Stimulated activated CD4-positive, alpha-beta T cell treated with anti-CD3 and anti-CD28 coated beads, Interleukin-12 subunit alpha, Interleukin-12 subunit beta, amount 100 ng/mL, for 24 hours (primary cell): ENCODE results near the gene MCRS1.

Experiments
- DNase-seq, 2 experiments: peaks; one replicate each; pipeline ENCODE4 v3.0.0-alpha.2; 2020; ENCODE audit warnings: low read depth in 2 of 2

Gene MCRS1

GRCh38 chr12:49555631-49556390 is 12.1 kb downstream of the MCRS1 start:
- DNase-seq: no peak

- DNase-seq: no peak
These were observed 13.7 kb downstream of the MCRS1 start for GRCh38 chr12:49554266-49554665.

DNA sequence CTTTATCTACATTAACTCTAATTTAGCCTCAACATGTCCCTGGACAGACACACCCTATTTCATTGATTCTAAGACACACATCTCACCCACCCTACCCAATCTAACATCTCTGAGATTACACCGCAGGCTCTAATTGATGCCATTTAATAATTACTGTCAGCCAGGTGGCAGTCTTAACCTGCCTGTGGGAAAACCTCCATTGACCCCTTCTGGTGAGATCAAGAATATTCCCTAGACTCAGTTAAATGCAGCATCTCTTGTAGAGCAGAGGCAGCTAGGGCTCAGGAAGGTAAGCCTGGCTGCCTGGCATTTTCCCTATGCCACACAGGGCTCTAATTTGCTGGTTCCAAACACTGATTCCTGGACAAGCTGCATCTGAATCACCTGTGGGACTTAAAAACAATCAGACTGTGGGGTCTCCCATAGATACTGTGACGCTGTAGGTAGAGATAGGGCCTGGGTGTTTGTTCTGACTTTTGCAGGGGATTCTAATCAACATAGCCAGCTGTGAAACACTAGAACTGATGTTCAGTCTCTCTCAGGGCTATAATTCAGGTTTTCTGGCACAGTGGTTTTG is 14.3 kb downstream of the MCRS1 start:
- DNase-seq: no peak

- DNase-seq: no peak
These were observed 15.0 kb downstream of the MCRS1 start for GRCh38 chr12:49552899-49553298.

GRCh38 chr12:49552425-49552824 is 15.5 kb downstream of the MCRS1 start:
- DNase-seq: no peak

DNA sequence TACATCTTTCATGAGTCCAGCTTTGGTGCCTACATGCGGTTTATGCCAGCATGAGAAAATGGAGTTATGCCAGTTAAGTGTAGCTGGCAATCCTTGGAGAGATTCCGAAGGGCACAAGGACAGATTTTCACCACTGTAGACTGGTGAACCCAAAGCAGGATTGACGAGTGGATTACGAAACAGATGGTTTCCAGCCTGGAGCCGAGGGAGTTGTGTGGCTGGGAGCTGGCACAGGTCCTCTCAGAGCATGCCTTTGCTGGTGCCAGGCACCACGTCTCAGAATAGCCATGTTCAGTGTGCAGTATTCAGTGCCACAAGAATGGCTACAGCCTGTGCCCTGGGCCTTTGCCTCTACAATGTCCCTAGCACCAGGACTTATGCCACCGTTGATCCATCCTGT is 15.9 kb downstream of the MCRS1 start:
- DNase-seq: no peak

- no peak for DNase-seq
These were observed 17.2 kb downstream of the MCRS1 start for GRCh38 chr12:49550693-49551252.

GRCh38 chr12:49549735-49550692 is 17.9 kb downstream of the MCRS1 start:
- no peak for DNase-seq

DNA sequence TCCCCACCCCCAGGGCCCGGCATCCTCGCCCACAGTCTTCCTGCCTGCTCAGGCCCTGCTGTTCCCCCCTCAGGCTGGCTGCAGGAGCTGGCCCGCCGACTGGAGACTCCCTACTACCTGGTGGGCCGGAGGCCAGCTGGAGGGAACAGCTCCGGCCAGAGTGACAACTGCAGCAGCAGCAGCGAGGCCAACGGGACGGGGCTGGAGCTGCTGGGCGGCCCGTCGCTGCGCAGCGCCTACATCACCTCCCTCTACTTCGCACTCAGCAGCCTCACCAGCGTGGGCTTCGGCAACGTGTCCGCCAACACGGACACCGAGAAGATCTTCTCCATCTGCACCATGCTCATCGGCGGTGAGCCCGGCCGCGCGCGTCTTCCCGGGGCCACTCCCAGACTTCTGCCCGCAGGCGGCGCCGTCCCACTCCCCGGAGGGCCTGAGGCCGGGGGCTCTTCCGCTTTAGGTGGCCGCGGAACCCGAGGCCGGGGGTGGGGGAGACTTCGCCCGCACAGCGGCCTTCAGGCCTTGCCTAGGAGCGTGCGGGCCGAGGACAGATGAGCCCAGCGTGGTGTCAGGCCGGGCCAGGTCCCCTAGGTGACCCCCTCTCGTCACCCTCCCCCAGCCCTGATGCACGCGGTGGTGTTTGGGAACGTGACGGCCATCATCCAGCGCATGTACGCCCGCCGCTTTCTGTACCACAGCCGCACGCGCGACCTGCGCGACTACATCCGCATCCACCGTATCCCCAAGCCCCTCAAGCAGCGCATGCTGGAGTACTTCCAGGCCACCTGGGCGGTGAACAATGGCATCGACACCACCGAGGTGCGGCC is 18.9 kb downstream of the MCRS1 start:
- no peak for DNase-seq

DNA sequence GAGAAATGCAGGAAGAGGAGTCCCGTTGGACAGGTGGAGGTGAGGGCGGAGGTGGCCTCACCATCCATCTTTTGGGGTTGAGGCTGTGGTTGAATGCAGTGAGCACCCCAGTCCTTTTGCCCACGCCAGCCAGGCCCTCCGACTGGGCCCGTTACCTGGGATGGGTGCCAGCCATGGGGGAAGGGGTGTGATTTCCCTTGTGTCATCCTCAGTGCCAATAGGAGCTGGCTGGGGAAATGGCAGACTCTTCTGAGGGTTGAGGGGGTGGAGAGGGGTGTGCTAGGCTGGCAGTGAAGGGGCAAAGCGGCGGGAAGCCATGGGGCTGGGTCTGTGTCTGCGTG is 19.5 kb downstream of the MCRS1 start:
- no peak for DNase-seq

- DNase-seq: no peak
These were observed 20.8 kb downstream of the MCRS1 start for GRCh38 chr12:49547090-49547690.

DNA sequence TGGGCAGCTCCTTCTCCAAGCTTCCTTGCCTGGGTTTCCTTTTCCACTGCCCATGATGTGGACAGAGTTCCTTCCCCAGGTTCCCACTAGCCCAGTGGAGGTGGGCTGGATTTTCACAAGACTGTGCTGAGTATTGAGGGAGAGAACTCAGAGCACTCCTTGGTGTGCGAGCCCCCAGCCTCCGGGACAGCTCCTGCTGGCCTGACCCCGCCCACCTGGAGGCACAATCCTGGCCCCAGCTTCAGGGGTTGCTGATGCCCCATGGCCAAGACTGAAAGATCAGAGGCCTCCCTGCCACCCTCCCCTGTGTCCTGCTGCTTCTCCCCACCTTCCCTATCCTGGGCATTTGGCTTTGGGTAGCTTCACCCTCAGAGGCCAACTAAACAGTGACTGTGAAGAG is 21.5 kb downstream of the MCRS1 start:
- DNase-seq: no peak

GRCh38 chr12:49545815-49546214 is 22.1 kb downstream of the MCRS1 start:
- DNase-seq: no peak

- no peak for DNase-seq
These were observed 23.8 kb downstream of the MCRS1 start for GRCh38 chr12:49543914-49544815.

GRCh38 chr12:49543221-49543913 is 24.6 kb downstream of the MCRS1 start:
- no peak for DNase-seq

DNA sequence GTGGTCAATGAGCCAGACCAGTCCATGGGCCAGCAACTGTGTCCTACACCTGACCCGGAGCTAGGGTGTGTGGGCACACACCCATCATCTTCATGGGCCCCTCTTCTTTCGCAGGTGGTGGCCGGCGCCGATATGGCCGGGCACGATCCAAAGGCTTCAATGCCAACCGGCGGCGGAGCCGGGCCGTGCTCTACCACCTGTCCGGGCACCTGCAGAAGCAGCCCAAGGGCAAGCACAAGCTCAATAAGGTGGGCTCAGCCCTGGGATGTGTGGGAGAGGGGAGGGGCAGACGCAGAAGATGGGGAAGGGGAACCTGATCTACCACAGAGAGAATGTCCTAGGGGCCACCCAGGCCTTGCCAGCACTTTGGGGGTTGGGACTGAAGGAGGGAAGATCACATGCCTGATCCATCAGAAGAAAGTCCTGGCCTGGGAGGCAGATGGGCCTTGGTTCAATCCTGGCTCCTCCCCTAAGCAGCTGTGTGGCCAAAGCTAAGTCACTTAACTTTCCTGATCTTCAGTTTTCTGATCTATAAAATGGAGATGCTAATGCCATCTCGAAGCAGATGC is 25.3 kb downstream of the MCRS1 start:
- no peak for DNase-seq

DNA sequence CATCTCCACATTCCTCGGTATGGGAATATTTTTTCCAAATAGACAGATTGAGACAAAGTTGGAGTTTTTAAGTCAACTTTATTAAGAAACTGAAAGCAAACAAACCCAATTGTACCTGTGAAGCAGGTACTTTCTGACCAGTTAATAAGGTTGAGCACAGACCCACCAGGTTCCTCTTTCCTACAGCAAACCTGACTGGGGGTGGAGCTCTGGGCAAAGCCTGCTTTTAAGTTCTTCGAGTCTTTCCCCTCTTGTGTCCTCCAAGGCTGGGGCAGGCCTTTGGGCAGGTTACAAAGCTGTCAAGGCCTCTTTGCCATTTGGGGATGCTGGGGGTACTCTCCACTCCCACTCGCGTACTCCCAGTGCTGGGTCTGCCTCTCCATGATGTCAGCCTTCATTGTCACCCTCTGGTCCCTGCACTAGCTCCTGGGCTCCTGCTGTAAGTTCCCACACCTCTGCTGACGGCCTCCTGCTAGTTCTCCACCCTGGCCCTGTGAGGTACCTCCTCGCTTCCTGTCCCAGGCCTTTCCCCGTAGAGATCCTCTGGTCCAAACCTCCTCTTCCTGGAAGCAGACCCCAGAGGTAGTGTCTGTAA is 25.9 kb downstream of the MCRS1 start:
- no peak for DNase-seq

- no peak for DNase-seq
These were observed 26.6 kb downstream of the MCRS1 start for GRCh38 chr12:49541140-49541861.
